HEK293 (cell line): Measurements from ENCODE around the gene NUFIP1.

Experiments used
- EGR2 ChIP-seq: fragments of 450-650 bp; formaldehyde crosslinking; IDR thresholded peaks from 2 replicates; pipeline ENCODE4 v1.5.1; 2016; ENCODE audit warnings: low read depth, missing biosample characterization, missing genetic modification characterization
- FEZF1 ChIP-seq: fragments of 450-650 bp; formaldehyde crosslinking; IDR thresholded peaks from 2 replicates; pipeline ENCODE4 v1.5.1; 2016; ENCODE audit warnings: missing biosample characterization, missing genetic modification characterization
- KLF7 ChIP-seq: fragments of 450-650 bp; formaldehyde crosslinking; IDR thresholded peaks from 2 replicates; pipeline ENCODE4 v1.5.1; 2016; ENCODE audit warnings: missing biosample characterization, missing genetic modification characterization, borderline replicate concordance
- OVOL3 ChIP-seq: fragments of 450-650 bp; formaldehyde crosslinking; IDR thresholded peaks from 2 replicates; pipeline ENCODE4 v1.5.1; 2016; ENCODE audit warnings: missing biosample characterization, missing genetic modification characterization
- PRDM6 ChIP-seq: fragments of 450-650 bp; formaldehyde crosslinking; IDR thresholded peaks from 2 replicates; pipeline ENCODE4 v1.5.1; 2017; ENCODE audit warnings: missing biosample characterization, missing genetic modification characterization
- RBAK ChIP-seq: fragments of 450-650 bp; formaldehyde crosslinking; IDR thresholded peaks from 2 replicates; pipeline ENCODE4 v1.5.1; 2016; ENCODE audit warnings: missing biosample characterization, missing genetic modification characterization
- SCRT2 ChIP-seq: fragments of 450-650 bp; formaldehyde crosslinking; IDR thresholded peaks from 2 replicates; pipeline ENCODE4 v1.5.1; 2016; ENCODE audit warnings: missing biosample characterization, missing genetic modification characterization
- ZBTB11 ChIP-seq: fragments of 450-650 bp; formaldehyde crosslinking; conservative IDR thresholded peaks from 2 replicates; pipeline ENCODE4 v1.5.1; 2016; ENCODE audit warnings: low read depth, missing biosample characterization, missing genetic modification characterization
- ZBTB26 ChIP-seq: fragments of 450-650 bp; formaldehyde crosslinking; optimal IDR thresholded peaks from 2 replicates; pipeline ENCODE3; 2016; ENCODE audit warnings: missing biosample characterization, mild to moderate bottlenecking, missing genetic modification characterization
- ZNF155 ChIP-seq: fragments of 450-650 bp; formaldehyde crosslinking; IDR thresholded peaks from 2 replicates; pipeline ENCODE4 v1.5.1; 2016; ENCODE audit warnings: missing biosample characterization, missing genetic modification characterization
- ZNF157 ChIP-seq: fragments of 450-650 bp; formaldehyde crosslinking; IDR thresholded peaks from 2 replicates; pipeline ENCODE4 v1.5.1; 2016; ENCODE audit warnings: missing biosample characterization, missing genetic modification characterization
- ZNF175 ChIP-seq: fragments of 450-650 bp; formaldehyde crosslinking; IDR thresholded peaks from 2 replicates; pipeline ENCODE4 v1.5.1; 2016; ENCODE audit warnings: missing biosample characterization, missing genetic modification characterization
- ZNF23 ChIP-seq: fragments of 450-650 bp; formaldehyde crosslinking; IDR thresholded peaks from 2 replicates; pipeline ENCODE4 v1.5.1; 2016; ENCODE audit warnings: missing biosample characterization, missing genetic modification characterization, borderline replicate concordance
- ZNF239 ChIP-seq: fragments of 450-650 bp; formaldehyde crosslinking; IDR thresholded peaks from 2 replicates; pipeline ENCODE4 v1.5.1; 2016; ENCODE audit warnings: missing biosample characterization, missing genetic modification characterization
- ZNF248 ChIP-seq: fragments of 450-650 bp; formaldehyde crosslinking; IDR thresholded peaks from 2 replicates; pipeline ENCODE4 v1.5.1; 2017; ENCODE audit warnings: missing biosample characterization, missing genetic modification characterization
- ZNF266 ChIP-seq: fragments of 450-650 bp; formaldehyde crosslinking; IDR thresholded peaks from 2 replicates; pipeline ENCODE4 v1.5.1; 2016; ENCODE audit warnings: missing biosample characterization, missing genetic modification characterization, low read depth
- ZNF362 ChIP-seq: fragments of 450-650 bp; formaldehyde crosslinking; IDR thresholded peaks from 2 replicates; pipeline ENCODE4 v1.5.1; 2016; ENCODE audit warnings: missing biosample characterization, missing genetic modification characterization
- ZNF366 ChIP-seq: fragments of 450-650 bp; formaldehyde crosslinking; conservative IDR thresholded peaks from 2 replicates; pipeline ENCODE4 v1.5.1; 2016; ENCODE audit warnings: missing biosample characterization, missing genetic modification characterization
- ZNF404 ChIP-seq: fragments of 450-650 bp; formaldehyde crosslinking; IDR thresholded peaks from 2 replicates; pipeline ENCODE4 v1.5.1; 2017; ENCODE audit warnings: missing biosample characterization, missing genetic modification characterization
- ZNF488 ChIP-seq: fragments of 450-650 bp; formaldehyde crosslinking; IDR thresholded peaks from 2 replicates; pipeline ENCODE4 v1.5.1; 2016; ENCODE audit warnings: missing biosample characterization, missing genetic modification characterization
- ZNF571 ChIP-seq: fragments of 450-650 bp; formaldehyde crosslinking; IDR thresholded peaks from 2 replicates; pipeline ENCODE4 v1.5.0; 2017; ENCODE audit warnings: missing biosample characterization, missing genetic modification characterization
- ZNF623 ChIP-seq: fragments of 450-650 bp; formaldehyde crosslinking; IDR thresholded peaks from 2 replicates; pipeline ENCODE4 v1.5.1; 2016; ENCODE audit warnings: missing biosample characterization, missing genetic modification characterization
- ZNF639 ChIP-seq: fragments of 450-650 bp; formaldehyde crosslinking; IDR thresholded peaks from 2 replicates; pipeline ENCODE4 v1.5.1; 2016; ENCODE audit warnings: missing biosample characterization, missing genetic modification characterization

The NUFIP1 gene

GRCh38 chr13:44918326-44919103, 70.8 kb downstream of the NUFIP1 start (continued):
- no peak for TF ChIP-seq PRDM6 (tag by site-specific recombination)
- peak; percentile 86 for TF ChIP-seq ZNF362
- TF ChIP-seq ZNF571 (tag by site-specific recombination), result no peak
- TF ChIP-seq ZNF266 (tag by site-specific recombination), result no peak
- no peak for TF ChIP-seq ZNF404 (tag by site-specific recombination)
- TF ChIP-seq ZBTB26 (tag by site-specific recombination), result peak; percentile 38
- TF ChIP-seq ZNF23 (tag by site-specific recombination), result no peak
- no peak for TF ChIP-seq ZNF155 (tag by site-specific recombination)
- TF ChIP-seq ZNF157 (tag by site-specific recombination), result no peak
- TF ChIP-seq FEZF1 (tag by site-specific recombination), result no peak
- no peak for TF ChIP-seq ZNF639 (tag by site-specific recombination)
- no peak for TF ChIP-seq ZNF175 (tag by site-specific recombination)
- TF ChIP-seq ZBTB11 (tag by site-specific recombination), result no peak
- no peak for TF ChIP-seq SCRT2 (tag by site-specific recombination)
- no peak for TF ChIP-seq ZNF623 (tag by site-specific recombination)
- TF ChIP-seq KLF7 (tag by site-specific recombination), result no peak
- peak; percentile 54; the same call in 1 of the 2 replicates for TF ChIP-seq ZNF366 (tag by site-specific recombination)
- no peak for TF ChIP-seq ZNF488 (tag by site-specific recombination)
- no peak for TF ChIP-seq ZNF239 (tag by site-specific recombination)
- TF ChIP-seq OVOL3, result no peak
- no peak for TF ChIP-seq EGR2
- no peak for TF ChIP-seq ZNF248 (tag by site-specific recombination)
- TF ChIP-seq RBAK (tag by site-specific recombination), result no peak
